GM21825 (cell line): Measurements from ENCODE around the gene RAB11FIP4.

Experiments
- ATAC-seq: cut with Tn5 transposase; IDR thresholded peaks from one replicate; pipeline ENCODE4 v1.9.1; 2021; ENCODE audit warnings: mild to moderate bottlenecking, moderate library complexity; ENCODE audit not compliant: unreplicated experiment

The RAB11FIP4 gene

GRCh38 chr17:31480904-31481782 lies 89.7 kb downstream of the RAB11FIP4 start:
- ATAC-seq = no peak

- no peak for ATAC-seq
These were observed 90.3 kb downstream of the RAB11FIP4 start for GRCh38 chr17:31481783-31482081.

- no peak for ATAC-seq
These were observed 93.3 kb downstream of the RAB11FIP4 start for GRCh38 chr17:31484821-31485220.

GRCh38 chr17:31486351-31487062 lies 95.0 kb downstream of the RAB11FIP4 start:
- ATAC-seq = no peak

GRCh38 chr17:31487063-31487647 lies 95.7 kb downstream of the RAB11FIP4 start:
- ATAC-seq = no peak

- ATAC-seq = peak; percentile 59
These were observed 96.3 kb downstream of the RAB11FIP4 start for GRCh38 chr17:31487648-31488263.

- peak; percentile 25 for ATAC-seq
These were observed 96.9 kb downstream of the RAB11FIP4 start for GRCh38 chr17:31488264-31488981.

GRCh38 chr17:31488982-31489294 lies 97.5 kb downstream of the RAB11FIP4 start:
- no peak for ATAC-seq

- no peak for ATAC-seq
These were observed 98.0 kb downstream of the RAB11FIP4 start for GRCh38 chr17:31489295-31490018.

- no peak for ATAC-seq
These were observed 98.7 kb downstream of the RAB11FIP4 start for GRCh38 chr17:31490019-31490650.

- no peak for ATAC-seq
These were observed 99.3 kb downstream of the RAB11FIP4 start for GRCh38 chr17:31490671-31491375.

GRCh38 chr17:31491376-31492131 lies 100.1 kb downstream of the RAB11FIP4 start:
- no peak for ATAC-seq

GRCh38 chr17:31492206-31492605 lies 100.7 kb downstream of the RAB11FIP4 start:
- ATAC-seq = no peak

GRCh38 chr17:31492880-31493655 lies 101.6 kb downstream of the RAB11FIP4 start:
- peak; percentile 32 for ATAC-seq

GRCh38 chr17:31493656-31494155 lies 102.2 kb downstream of the RAB11FIP4 start:
- no peak for ATAC-seq

GRCh38 chr17:31494259-31495021 lies 103.0 kb downstream of the RAB11FIP4 start:
- ATAC-seq = peak; percentile 37
